ENCODE data around the gene LTBP1. TPM values are rescaled to one million over a fixed set of nuclear protein-coding genes. Genes with fewer than 3 reads are reported as not detected.

Gene LTBP1
- total RNA-seq, 2 experiments from 2014 or later: 61.1 to 82.6 TPM

DNA sequence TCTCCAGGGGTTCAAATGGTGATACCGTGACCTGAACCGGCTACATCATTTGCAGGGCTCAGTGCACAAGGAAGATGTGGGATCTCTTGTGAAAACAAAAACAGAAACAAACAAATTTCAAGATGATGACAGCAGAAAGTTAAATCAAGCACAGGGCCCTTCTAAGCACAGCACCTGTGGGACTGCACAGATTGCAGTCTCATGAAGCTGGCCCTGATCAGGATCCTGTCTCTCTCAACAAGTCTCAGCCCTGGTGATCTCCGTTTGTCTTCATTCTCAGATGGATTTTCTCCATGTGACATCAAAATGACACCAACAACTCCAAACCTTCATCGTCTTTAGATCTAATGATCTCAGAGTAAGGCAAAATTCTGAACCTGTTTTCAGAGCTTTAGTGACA is 39.7 kb downstream of the LTBP1 start:
- Histone ChIP-seq H3K4me3 (ENCODE audit: low read depth, low read length, poor library complexity, severe bottlenecking) (no peak overlapping the region), H3K4me2 (ENCODE audit: low read length) (no peak overlapping the region), H2AFZ (ENCODE audit: low read length) (no peak overlapping the region), H3K36me3 (ENCODE audit: insufficient read depth, low read length) (peaks cover 70% of the 10 kb centered on the region), H3K9me2 (ENCODE audit: insufficient read depth, low read length) (no peaks in the 10 kb centered on the region), H4K20me1 (ENCODE audit: insufficient read depth, low read length) (no peaks in the 10 kb centered on the region), H3K79me2 (ENCODE audit: insufficient read depth, low read depth, low read length) (peaks cover 53% of the 10 kb centered on the region), H3K4me1 (ENCODE audit: insufficient read depth, low read length, poor library complexity, severe bottlenecking) (no peaks in the 10 kb centered on the region), H3K9me3 (ENCODE audit: low read length) (peaks cover 8% of the 10 kb centered on the region; the same call in 1 of the 2 replicates), H3K27ac (ENCODE audit: low read depth, low read length, poor library complexity, severe bottlenecking) (no peak overlapping the region)
- no TSS peak for BruUV-seq (replicated peaks)
- ChIA-PET CTCF (ENCODE audit: unreplicated experiment) (no interaction called here), POLR2A (no interaction called here)
- intact Hi-C loops (cut with micrococcal nuclease; ENCODE audit: unreplicated experiment): no loop called here
- TF ChIP-seq, protein P1, sequence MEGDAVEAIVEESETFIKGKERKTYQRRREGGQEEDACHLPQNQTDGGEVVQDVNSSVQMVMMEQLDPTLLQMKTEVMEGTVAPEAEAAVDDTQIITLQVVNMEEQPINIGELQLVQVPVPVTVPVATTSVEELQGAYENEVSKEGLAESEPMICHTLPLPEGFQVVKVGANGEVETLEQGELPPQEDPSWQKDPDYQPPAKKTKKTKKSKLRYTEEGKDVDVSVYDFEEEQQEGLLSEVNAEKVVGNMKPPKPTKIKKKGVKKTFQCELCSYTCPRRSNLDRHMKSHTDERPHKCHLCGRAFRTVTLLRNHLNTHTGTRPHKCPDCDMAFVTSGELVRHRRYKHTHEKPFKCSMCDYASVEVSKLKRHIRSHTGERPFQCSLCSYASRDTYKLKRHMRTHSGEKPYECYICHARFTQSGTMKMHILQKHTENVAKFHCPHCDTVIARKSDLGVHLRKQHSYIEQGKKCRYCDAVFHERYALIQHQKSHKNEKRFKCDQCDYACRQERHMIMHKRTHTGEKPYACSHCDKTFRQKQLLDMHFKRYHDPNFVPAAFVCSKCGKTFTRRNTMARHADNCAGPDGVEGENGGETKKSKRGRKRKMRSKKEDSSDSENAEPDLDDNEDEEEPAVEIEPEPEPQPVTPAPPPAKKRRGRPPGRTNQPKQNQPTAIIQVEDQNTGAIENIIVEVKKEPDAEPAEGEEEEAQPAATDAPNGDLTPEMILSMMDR (conservative IDR thresholded peaks at IDR 0.05; ENCODE audit: low read length): no peak
- no peak for TF ChIP-seq EZH2phosphoT487 (IDR thresholded peaks at IDR 0.05; ENCODE audit: borderline replicate concordance, low read depth, low read length)
- no peak for DNase-seq (ENCODE audit: low spot score)

DNA sequence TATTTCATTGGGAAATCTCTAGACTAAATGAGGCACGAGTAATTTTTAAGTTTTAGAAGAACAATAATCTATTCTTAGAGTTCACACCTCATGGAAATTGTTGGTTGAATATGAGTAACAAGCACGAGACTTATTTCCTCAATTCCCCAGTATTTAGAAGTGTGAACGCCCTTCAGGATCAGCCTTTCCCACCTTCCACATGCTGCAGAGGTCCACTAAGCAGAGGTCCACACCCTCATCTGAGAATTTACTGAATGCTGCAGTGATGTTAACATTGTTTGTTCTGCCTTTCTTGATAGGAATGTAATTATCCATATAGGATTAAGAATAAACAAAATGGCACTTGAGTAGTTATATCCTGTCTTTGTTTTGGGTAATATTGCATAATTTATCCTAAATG is 41.8 kb downstream of the LTBP1 start:
- no peaks in the 10 kb centered on the region for H3K4me1 ChIP-seq (ENCODE audit: insufficient read depth, low read length, poor library complexity, severe bottlenecking)
- no peak for DNase-seq (ENCODE audit: low spot score)
- H3K9me3 ChIP-seq (ENCODE audit: low read length): no peaks in the 10 kb centered on the region
- ChIA-PET POLR2A (interaction anchor here (0.6 kb wide), 1 partner anchor 23 kb away, joined by 3 read pairs; no protein-coding TSS in a partner anchor), CTCF (ENCODE audit: unreplicated experiment) (no interaction called here)
- peaks cover 57% of the 10 kb centered on the region; the same call in 1 of the 2 replicates for H3K79me2 ChIP-seq (ENCODE audit: insufficient read depth, low read depth, low read length)
- no peaks in the 10 kb centered on the region for H3K9me2 ChIP-seq (ENCODE audit: insufficient read depth, low read length)
- H3K4me2 ChIP-seq (ENCODE audit: low read length): no peak overlapping the region
- intact Hi-C loops (cut with micrococcal nuclease; ENCODE audit: unreplicated experiment): no loop called here
- H2AFZ ChIP-seq (ENCODE audit: low read length): no peak overlapping the region
- no TSS peak for BruUV-seq (replicated peaks)
- no peak for TF ChIP-seq EZH2phosphoT487 (IDR thresholded peaks at IDR 0.05; ENCODE audit: borderline replicate concordance, low read depth, low read length)
- TF ChIP-seq, protein P1 (conservative IDR thresholded peaks at IDR 0.05; ENCODE audit: low read length): no peak
- H3K36me3 ChIP-seq (ENCODE audit: insufficient read depth, low read length): peaks cover 51% of the 10 kb centered on the region
- no peak overlapping the region for H3K27ac ChIP-seq (ENCODE audit: low read depth, low read length, poor library complexity, severe bottlenecking)
- H3K4me3 ChIP-seq (ENCODE audit: low read depth, low read length, poor library complexity, severe bottlenecking): no peak overlapping the region
- no peaks in the 10 kb centered on the region for H4K20me1 ChIP-seq (ENCODE audit: insufficient read depth, low read length)

DNA sequence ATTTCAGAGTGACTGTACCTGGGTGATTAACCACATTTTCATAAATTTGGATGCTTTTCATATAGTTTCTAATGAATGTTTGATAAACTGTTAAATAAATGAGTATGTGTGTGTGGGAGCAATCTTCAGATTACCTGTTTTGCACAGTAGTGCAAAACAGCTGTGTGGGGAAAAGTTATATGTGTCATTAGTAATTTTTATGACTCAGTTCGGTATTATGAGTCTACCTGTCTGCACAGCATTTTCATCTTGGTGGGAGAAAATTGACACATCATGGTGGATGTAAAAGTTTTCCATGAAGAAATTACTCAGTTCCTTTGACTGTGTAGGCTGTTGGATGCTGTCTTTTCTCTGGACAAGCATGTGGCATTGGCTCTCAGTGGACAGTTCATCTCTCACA is 43.8 kb downstream of the LTBP1 start:
- H3K36me3 ChIP-seq (ENCODE audit: insufficient read depth, low read length): peaks cover 46% of the 10 kb centered on the region
- POLR2A ChIA-PET: interaction anchor here (0.6 to 0.8 kb wide), 3 partner anchors 11 to 20 kb away, joined by 3 to 5 read pairs (median 4); no protein-coding TSS in a partner anchor
- no peaks in the 10 kb centered on the region for H3K9me2 ChIP-seq (ENCODE audit: insufficient read depth, low read length)
- H3K9me3 ChIP-seq (ENCODE audit: low read length): no peaks in the 10 kb centered on the region
- H3K4me3 ChIP-seq (ENCODE audit: low read depth, low read length, poor library complexity, severe bottlenecking): no peak overlapping the region
- peaks cover 53% of the 10 kb centered on the region; the same call in 1 of the 2 replicates for H3K79me2 ChIP-seq (ENCODE audit: insufficient read depth, low read depth, low read length)
- TF ChIP-seq EZH2phosphoT487 (IDR thresholded peaks at IDR 0.05; ENCODE audit: borderline replicate concordance, low read depth, low read length): no peak
- TF ChIP-seq, protein P1 (conservative IDR thresholded peaks at IDR 0.05; ENCODE audit: low read length): no peak
- H2AFZ ChIP-seq (ENCODE audit: low read length): no peak overlapping the region
- no peaks in the 10 kb centered on the region for H4K20me1 ChIP-seq (ENCODE audit: insufficient read depth, low read length)
- BruUV-seq (replicated peaks): no TSS peak
- no peaks in the 10 kb centered on the region for H3K4me1 ChIP-seq (ENCODE audit: insufficient read depth, low read length, poor library complexity, severe bottlenecking)
- intact Hi-C loops (cut with micrococcal nuclease; ENCODE audit: unreplicated experiment): no loop called here
- CTCF ChIA-PET (ENCODE audit: unreplicated experiment): no interaction called here
- no peak for DNase-seq (ENCODE audit: low spot score)
- no peak overlapping the region for H3K27ac ChIP-seq (ENCODE audit: low read depth, low read length, poor library complexity, severe bottlenecking)
- H3K4me2 ChIP-seq (ENCODE audit: low read length): no peak overlapping the region
